Measurements from ENCODE around the gene FAM184A. TPM values are rescaled to one million over a fixed set of nuclear protein-coding genes. Genes with fewer than 3 reads are reported as not detected.

The FAM184A gene
- total and polyA plus RNA-seq, 4 donors, result 15.7 to 44.2 (median 33.4) TPM

DNA sequence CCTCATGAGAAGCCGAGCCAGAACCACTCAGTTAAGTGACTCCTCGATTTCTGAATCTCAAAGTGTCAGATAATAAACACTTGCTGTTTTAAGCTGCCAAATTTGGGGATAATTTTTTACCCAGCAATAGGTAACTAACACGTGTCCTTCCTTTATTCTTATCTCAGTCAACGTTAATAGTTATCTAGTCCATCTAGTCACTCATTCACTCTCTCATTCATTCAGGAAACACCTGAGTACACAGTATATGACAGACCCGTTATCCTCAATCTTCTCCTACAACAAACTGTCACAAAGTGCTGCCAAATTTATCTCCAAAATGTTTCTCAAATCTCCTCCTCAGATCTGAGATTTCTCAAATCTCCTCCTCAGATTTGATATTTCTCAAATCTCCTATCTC, 13.1 kb downstream of the FAM184A start:
- H3K27ac ChIP-seq (ENCODE audit: low read depth, low read length), result no peak overlapping the region
- DNase-seq (ENCODE audit: low read depth in 4 of 6, low spot score in 6 of 6), result no peak
- 94% methylated on average over 5 of the region's 5 CpGs for WGBS (ENCODE audit: insufficient coverage)

GRCh38 chr6:119063491-119063890, 15.0 kb downstream of the FAM184A start:
- Histone ChIP-seq H3K4me1 (ENCODE audit: control insufficient read depth, insufficient read depth, low read length) (no peaks in the 10 kb centered on the region), H3K27ac (ENCODE audit: low read depth, low read length) (no peak overlapping the region), H3K9me3 (ENCODE audit: control insufficient read depth, insufficient read depth, low read length) (no peaks in the 10 kb centered on the region), H3K36me3 (ENCODE audit: control insufficient read depth, insufficient read depth, low read length) (no peaks in the 10 kb centered on the region), H3K4me3 (ENCODE audit: low read depth, low read length) (no peak overlapping the region), H3K27me3 (ENCODE audit: control insufficient read depth, insufficient read depth, low read length) (no peaks in the 10 kb centered on the region)
- WGBS (ENCODE audit: insufficient coverage), result 83% methylated on average over 1 of the region's 5 CpGs
- DNase-seq (ENCODE audit: low read depth in 4 of 6, low spot score in 6 of 6), result no peak

More for the DNA sequence above, 13.1 kb downstream of the FAM184A start:
- Histone ChIP-seq H3K4me1 (ENCODE audit: control insufficient read depth, insufficient read depth, low read length) (no peaks in the 10 kb centered on the region), H3K36me3 (ENCODE audit: control insufficient read depth, insufficient read depth, low read length) (no peaks in the 10 kb centered on the region), H3K4me3 (ENCODE audit: low read depth, low read length) (no peak overlapping the region), H3K9me3 (ENCODE audit: control insufficient read depth, insufficient read depth, low read length) (no peaks in the 10 kb centered on the region), H3K27me3 (ENCODE audit: control insufficient read depth, insufficient read depth, low read length) (no peaks in the 10 kb centered on the region)

GRCh38 chr6:119061215-119061614, 17.2 kb downstream of the FAM184A start:
- H3K9me3 ChIP-seq (ENCODE audit: control insufficient read depth, insufficient read depth, low read length), result no peaks in the 10 kb centered on the region

GRCh38 chr6:119060255-119060907, 18.1 kb downstream of the FAM184A start:
- no peaks in the 10 kb centered on the region for H3K36me3 ChIP-seq (ENCODE audit: control insufficient read depth, insufficient read depth, low read length)
- no peaks in the 10 kb centered on the region for H3K9me3 ChIP-seq (ENCODE audit: control insufficient read depth, insufficient read depth, low read length)
- H3K4me3 ChIP-seq (ENCODE audit: low read depth, low read length), result no peak overlapping the region
- no peak for DNase-seq (ENCODE audit: low read depth in 4 of 6, low spot score in 6 of 6)
- 79% methylated on average over 3 of the region's 4 CpGs for WGBS (ENCODE audit: insufficient coverage)
- H3K27ac ChIP-seq (ENCODE audit: low read depth, low read length), result no peak overlapping the region
- H3K4me1 ChIP-seq (ENCODE audit: control insufficient read depth, insufficient read depth, low read length), result no peaks in the 10 kb centered on the region
- H3K27me3 ChIP-seq (ENCODE audit: control insufficient read depth, insufficient read depth, low read length), result no peaks in the 10 kb centered on the region

More at GRCh38 chr6:119061215-119061614, 17.2 kb downstream of the FAM184A start:
- Histone ChIP-seq H3K27ac (ENCODE audit: low read depth, low read length) (no peak overlapping the region), H3K36me3 (ENCODE audit: control insufficient read depth, insufficient read depth, low read length) (no peaks in the 10 kb centered on the region), H3K27me3 (ENCODE audit: control insufficient read depth, insufficient read depth, low read length) (no peaks in the 10 kb centered on the region), H3K4me1 (ENCODE audit: control insufficient read depth, insufficient read depth, low read length) (no peaks in the 10 kb centered on the region), H3K4me3 (ENCODE audit: low read depth, low read length) (no peak overlapping the region)
- WGBS (ENCODE audit: insufficient coverage), result 100% methylated on average over 2 of the region's 3 CpGs
- DNase-seq (ENCODE audit: low read depth in 4 of 6, low spot score in 6 of 6), result no peak

GRCh38 chr6:119055069-119055468, 23.4 kb downstream of the FAM184A start:
- Histone ChIP-seq H3K36me3 (ENCODE audit: control insufficient read depth, insufficient read depth, low read length) (no peaks in the 10 kb centered on the region), H3K27ac (ENCODE audit: low read depth, low read length) (no peak overlapping the region), H3K4me1 (ENCODE audit: control insufficient read depth, insufficient read depth, low read length) (no peaks in the 10 kb centered on the region), H3K27me3 (ENCODE audit: control insufficient read depth, insufficient read depth, low read length) (no peaks in the 10 kb centered on the region), H3K9me3 (ENCODE audit: control insufficient read depth, insufficient read depth, low read length) (no peaks in the 10 kb centered on the region), H3K4me3 (ENCODE audit: low read depth, low read length) (no peak overlapping the region)
- DNase-seq (ENCODE audit: low read depth in 4 of 6, low spot score in 6 of 6), result no peak
- WGBS (ENCODE audit: insufficient coverage), result no CpG with 5 or more reads among the region's 1 CpG

DNA sequence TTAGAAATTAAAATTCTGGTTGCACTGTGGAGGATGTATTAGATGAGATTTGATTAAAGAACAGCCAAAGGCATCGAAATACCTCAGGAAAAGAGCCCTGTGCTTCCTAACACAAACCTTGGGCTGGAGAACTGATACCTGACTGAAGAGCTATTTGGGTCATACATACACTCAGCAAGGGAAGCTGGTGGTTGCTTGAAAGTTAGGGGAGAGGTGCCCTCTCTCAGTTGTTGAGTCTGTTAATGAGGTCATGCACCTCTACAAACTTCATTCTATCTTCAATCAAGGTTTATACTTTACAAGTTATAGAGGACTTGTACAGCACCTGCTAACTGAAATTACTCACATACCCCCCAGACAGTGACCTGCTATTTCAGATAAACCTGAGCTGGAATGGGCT, 25.5 kb downstream of the FAM184A start:
- no peak overlapping the region for H3K4me3 ChIP-seq (ENCODE audit: low read depth, low read length)
- WGBS (ENCODE audit: insufficient coverage), result 100% methylated on average over 1 of the region's 1 CpG
- H3K4me1 ChIP-seq (ENCODE audit: control insufficient read depth, insufficient read depth, low read length), result no peaks in the 10 kb centered on the region
- no peak overlapping the region for H3K27ac ChIP-seq (ENCODE audit: low read depth, low read length)
- no peak for DNase-seq (ENCODE audit: low read depth in 4 of 6, low spot score in 6 of 6)
- no peaks in the 10 kb centered on the region for H3K27me3 ChIP-seq (ENCODE audit: control insufficient read depth, insufficient read depth, low read length)
- no peaks in the 10 kb centered on the region for H3K36me3 ChIP-seq (ENCODE audit: control insufficient read depth, insufficient read depth, low read length)
- no peaks in the 10 kb centered on the region for H3K9me3 ChIP-seq (ENCODE audit: control insufficient read depth, insufficient read depth, low read length)

GRCh38 chr6:119052292-119052889, 26.1 kb downstream of the FAM184A start:
- Histone ChIP-seq H3K4me3 (ENCODE audit: low read depth, low read length) (no peak overlapping the region), H3K9me3 (ENCODE audit: control insufficient read depth, insufficient read depth, low read length) (no peaks in the 10 kb centered on the region), H3K4me1 (ENCODE audit: control insufficient read depth, insufficient read depth, low read length) (no peaks in the 10 kb centered on the region), H3K27ac (ENCODE audit: low read depth, low read length) (no peak overlapping the region), H3K36me3 (ENCODE audit: control insufficient read depth, insufficient read depth, low read length) (no peaks in the 10 kb centered on the region), H3K27me3 (ENCODE audit: control insufficient read depth, insufficient read depth, low read length) (no peaks in the 10 kb centered on the region)
- peak in 1 of 6 donors; percentile 24 for DNase-seq (ENCODE audit: low read depth in 4 of 6, low spot score in 6 of 6)
- 83% methylated on average over 2 of the region's 2 CpGs for WGBS (ENCODE audit: insufficient coverage)

GRCh38 chr6:119044255-119044654, 34.2 kb downstream of the FAM184A start:
- DNase-seq (ENCODE audit: low read depth in 4 of 6, low spot score in 6 of 6), result no peak
- H3K4me3 ChIP-seq (ENCODE audit: low read depth, low read length), result no peak overlapping the region
- H3K27ac ChIP-seq (ENCODE audit: low read depth, low read length), result no peak overlapping the region
- H3K27me3 ChIP-seq (ENCODE audit: control insufficient read depth, insufficient read depth, low read length), result no peaks in the 10 kb centered on the region
- H3K9me3 ChIP-seq (ENCODE audit: control insufficient read depth, insufficient read depth, low read length), result no peaks in the 10 kb centered on the region
- H3K4me1 ChIP-seq (ENCODE audit: control insufficient read depth, insufficient read depth, low read length), result no peaks in the 10 kb centered on the region
- 80% methylated on average over 2 of the region's 5 CpGs for WGBS (ENCODE audit: insufficient coverage)
- no peaks in the 10 kb centered on the region for H3K36me3 ChIP-seq (ENCODE audit: control insufficient read depth, insufficient read depth, low read length)

- no peaks in the 10 kb centered on the region for H3K4me1 ChIP-seq (ENCODE audit: control insufficient read depth, insufficient read depth, low read length)
- H3K4me3 ChIP-seq (ENCODE audit: low read depth, low read length), result no peak overlapping the region
- DNase-seq (ENCODE audit: low read depth in 4 of 6, low spot score in 6 of 6), result no peak
- H3K9me3 ChIP-seq (ENCODE audit: control insufficient read depth, insufficient read depth, low read length), result no peaks in the 10 kb centered on the region
- no peak overlapping the region for H3K27ac ChIP-seq (ENCODE audit: low read depth, low read length)
- H3K36me3 ChIP-seq (ENCODE audit: control insufficient read depth, insufficient read depth, low read length), result no peaks in the 10 kb centered on the region
- no peaks in the 10 kb centered on the region for H3K27me3 ChIP-seq (ENCODE audit: control insufficient read depth, insufficient read depth, low read length)
Observed at GRCh38 chr6:119043783-119044182, 34.7 kb downstream of the FAM184A start.

DNA sequence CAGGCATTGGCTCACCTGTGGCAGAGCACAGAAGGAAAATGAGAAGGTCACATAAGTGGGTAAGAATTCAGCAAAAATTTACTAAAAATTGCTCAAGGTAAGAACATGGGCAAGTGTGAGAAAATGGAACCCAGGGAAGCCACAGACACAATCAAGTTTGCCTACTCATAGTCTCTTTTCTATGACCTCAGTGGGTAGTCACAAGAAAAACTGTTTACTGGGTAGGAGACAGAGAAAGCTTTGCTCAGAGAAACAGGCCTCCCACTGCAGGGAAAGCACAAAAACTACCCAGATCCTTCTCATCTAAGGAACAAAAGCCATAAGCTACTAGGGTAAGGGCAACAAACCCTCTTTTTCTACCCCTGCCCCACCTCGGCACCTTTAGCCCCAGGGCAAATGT, 35.2 kb downstream of the FAM184A start:
- no peak overlapping the region for H3K4me3 ChIP-seq (ENCODE audit: low read depth, low read length)
- no peak for DNase-seq (ENCODE audit: low read depth in 4 of 6, low spot score in 6 of 6)
- WGBS (ENCODE audit: insufficient coverage), result no CpG with 5 or more reads among the region's 1 CpG
- H3K27me3 ChIP-seq (ENCODE audit: control insufficient read depth, insufficient read depth, low read length), result no peaks in the 10 kb centered on the region
- no peaks in the 10 kb centered on the region for H3K4me1 ChIP-seq (ENCODE audit: control insufficient read depth, insufficient read depth, low read length)
- H3K27ac ChIP-seq (ENCODE audit: low read depth, low read length), result no peak overlapping the region
- no peaks in the 10 kb centered on the region for H3K9me3 ChIP-seq (ENCODE audit: control insufficient read depth, insufficient read depth, low read length)
- no peaks in the 10 kb centered on the region for H3K36me3 ChIP-seq (ENCODE audit: control insufficient read depth, insufficient read depth, low read length)

Measured in spinal cord (tissue), 10 donors.